HG03045 (cell line): Measurements from ENCODE around the gene PFKFB3.
"Not testable (repeated sequence)": the region's sequence is repeated elsewhere in the genome, so short reads cannot be mapped to it uniquely, and the experiment has no call there.

Experiments
- ATAC-seq: cut with Tn5 transposase; IDR thresholded peaks from one replicate; pipeline ENCODE4 v1.9.1; 2021; ENCODE audit warnings: mild to moderate bottlenecking, moderate library complexity; ENCODE audit not compliant: unreplicated experiment

The PFKFB3 gene

GRCh38 chr10:6202684-6203330, at the start of gene PFKFB3:
TSS of gene PFKFB3 (plus strand) at chr10:6202932. CDS start at chr10:6203261, 329 bp downstream.
- peak; percentile 74 for ATAC-seq

GRCh38 chr10:6153845-6154244, 48.9 kb upstream of the PFKFB3 start:
- no peak for ATAC-seq

- ATAC-seq = no peak
These were observed 48.2 kb upstream of the PFKFB3 start for GRCh38 chr10:6154566-6154965.

- ATAC-seq = no peak
These were observed 44.5 kb upstream of the PFKFB3 start for GRCh38 chr10:6158276-6158675.

GRCh38 chr10:6161921-6162320, 40.8 kb upstream of the PFKFB3 start:
- no peak for ATAC-seq

GRCh38 chr10:6162589-6163356, 40.0 kb upstream of the PFKFB3 start:
- ATAC-seq = no peak

GRCh38 chr10:6163364-6164270, 39.1 kb upstream of the PFKFB3 start:
- peak; percentile 94 for ATAC-seq

GRCh38 chr10:6164271-6165095, 38.2 kb upstream of the PFKFB3 start:
- ATAC-seq = no peak

- no peak for ATAC-seq
These were observed 37.5 kb upstream of the PFKFB3 start for GRCh38 chr10:6165221-6165725.

GRCh38 chr10:6165933-6166332, 36.8 kb upstream of the PFKFB3 start:
- ATAC-seq = not testable (repeated sequence)

- no peak for ATAC-seq
These were observed 35.3 kb upstream of the PFKFB3 start for GRCh38 chr10:6167456-6167855.

GRCh38 chr10:6168084-6168483, 34.6 kb upstream of the PFKFB3 start:
- ATAC-seq = no peak

- no peak for ATAC-seq
These were observed 32.1 kb upstream of the PFKFB3 start for GRCh38 chr10:6170638-6171037.

- ATAC-seq = peak; percentile 47
These were observed 30.6 kb upstream of the PFKFB3 start for GRCh38 chr10:6171881-6172695.

- ATAC-seq = no peak
These were observed 29.5 kb upstream of the PFKFB3 start for GRCh38 chr10:6173203-6173602.

- ATAC-seq = no peak
These were observed 28.4 kb upstream of the PFKFB3 start for GRCh38 chr10:6174201-6174874.

GRCh38 chr10:6175329-6176055, 27.2 kb upstream of the PFKFB3 start:
- no peak for ATAC-seq

GRCh38 chr10:6176691-6177231, 26.0 kb upstream of the PFKFB3 start:
- ATAC-seq = no peak
